IMR-90 (cell line): Measurements from ENCODE around the gene DDIAS. TPM values are rescaled to one million over a fixed set of nuclear protein-coding genes. Genes with fewer than 3 reads are reported as not detected.

ENCODE experiments used
- ATAC-seq: fragments of 200-7000 bp; cut with Tn5 transposase; 2 replicates; pipeline ENCODE4 v1.9.1; 2020; ENCODE audit warnings: low read depth, mild to moderate bottlenecking, moderate library complexity
- BruUV-seq: library from RNA; stranded (reverse); fragments of 400-500 nt; replicated peaks from 2 replicates; lab custom pipeline; 2021; lab: Mats Ljungman, UMichigan
- CTCF ChIA-PET: fragments of 300-600 bp; formaldehyde crosslinking; extraction: SDS; loops from one replicate; lab custom pipeline; 2021; ENCODE audit warnings: antibody characterized with exemption; lab: Yijun Ruan, JAX
- POLR2A ChIA-PET: fragments of 300-600 bp; sonication (Branson Sonifier 250); formaldehyde crosslinking; loops from one replicate; lab custom pipeline; 2022; ENCODE audit warnings: antibody characterized with exemption; ENCODE audit not compliant: unreplicated experiment; lab: Charles Lee
- DNase-seq: peaks from one replicate; pipeline ENCODE4 v3.0.0; 2013
- H2AFZ ChIP-seq: replicated peaks from 2 replicates; pipeline ENCODE3; 2013; ENCODE audit warnings: low read length, mild to moderate bottlenecking; ENCODE audit not compliant: poor library complexity
- H2AK5ac ChIP-seq: 2 replicates; pipeline ENCODE4 v1.6.1; 2013; ENCODE audit warnings: low read depth, low read length, inconsistent platforms
- H2AK9ac ChIP-seq: replicated peaks from 2 replicates; pipeline ENCODE3; 2013; ENCODE audit warnings: mild to moderate bottlenecking, low read depth, low read length, moderate library complexity; ENCODE audit not compliant: poor library complexity
- H2BK120ac ChIP-seq: 2 replicates; pipeline ENCODE4 v1.6.1; 2013; ENCODE audit warnings: low read depth, low read length, inconsistent platforms
- H2BK15ac ChIP-seq: 3 replicates; pipeline ENCODE4 v1.6.1; 2013; ENCODE audit warnings: low read depth, low read length, inconsistent platforms
- H2BK20ac ChIP-seq: 2 replicates; pipeline ENCODE4 v1.6.1; 2013; ENCODE audit warnings: low read depth, mild to moderate bottlenecking, inconsistent platforms, low read length, moderate library complexity
- H2BK5ac ChIP-seq: 2 replicates; pipeline ENCODE4 v1.6.1; 2013; ENCODE audit warnings: mild to moderate bottlenecking, low read depth, low read length, inconsistent platforms; ENCODE audit not compliant: poor library complexity, severe bottlenecking
- H3K14ac ChIP-seq: replicated peaks from 2 replicates; pipeline ENCODE4 v1.6.1; 2013; ENCODE audit warnings: low read depth, low read length, inconsistent platforms
- H3K18ac ChIP-seq: 2 replicates; pipeline ENCODE4 v1.6.1; 2013; ENCODE audit warnings: low read depth, low read length, control low read depth
- H3K23ac ChIP-seq: 2 replicates; pipeline ENCODE4 v1.6.1; 2013; ENCODE audit warnings: low read depth, low read length, inconsistent platforms
- H3K27ac ChIP-seq: 2 replicates; pipeline ENCODE4 v1.5.1; 2013; ENCODE audit warnings: mild to moderate bottlenecking, control low read depth, low read length; ENCODE audit not compliant: insufficient read depth
- H3K27me3 ChIP-seq: 2 replicates; pipeline ENCODE4 v1.6.1; 2013; ENCODE audit warnings: low read length; ENCODE audit not compliant: control insufficient read depth, insufficient read depth
- H3K36me3 ChIP-seq: 2 replicates; pipeline ENCODE4 v1.6.1; 2013; ENCODE audit warnings: low read length, mixed read lengths; ENCODE audit not compliant: control insufficient read depth, insufficient read depth
- H3K4ac ChIP-seq: 2 replicates; pipeline ENCODE4 v1.6.1; 2013; ENCODE audit warnings: low read depth, low read length, inconsistent platforms
- H3K4me1 ChIP-seq: 2 replicates; pipeline ENCODE4 v1.6.1; 2013; ENCODE audit warnings: low read length, mixed read lengths; ENCODE audit not compliant: control insufficient read depth, insufficient read depth
- H3K4me2 ChIP-seq: 2 replicates; pipeline ENCODE4 v1.6.1; 2013; ENCODE audit warnings: low read depth, mild to moderate bottlenecking, control low read depth, low read length, moderate library complexity
- H3K4me3 ChIP-seq: 2 replicates; pipeline ENCODE4 v1.5.1; 2013; ENCODE audit warnings: low read depth, mild to moderate bottlenecking, control low read depth, low read length, moderate library complexity; ENCODE audit not compliant: insufficient read depth
- H3K56ac ChIP-seq: 2 replicates; pipeline ENCODE4 v1.6.1; 2013; ENCODE audit warnings: low read length, inconsistent platforms; ENCODE audit not compliant: insufficient read depth; ENCODE audit errors: extremely low read depth
- H3K79me1 ChIP-seq, 2 experiments: 2 replicates each; pipeline ENCODE4 v1.6.1; 2013; ENCODE audit warnings: low read length in 2 of 2, inconsistent platforms in 1 of 2, low read depth in 1 of 2
- H3K9ac ChIP-seq: 2 replicates; pipeline ENCODE4 v1.6.1; 2013; ENCODE audit warnings: low read depth, low read length, control low read depth
- H3K9me1 ChIP-seq: 2 replicates; pipeline ENCODE4 v1.6.1; 2013; ENCODE audit warnings: low read length, inconsistent platforms; ENCODE audit not compliant: insufficient read depth
- H3K9me3 ChIP-seq: 2 replicates; pipeline ENCODE4 v1.6.1; 2013; ENCODE audit warnings: low read length; ENCODE audit not compliant: control insufficient read depth, insufficient read depth
- H4K20me1 ChIP-seq: 2 replicates; pipeline ENCODE4 v1.6.1; 2013; ENCODE audit warnings: low read length, inconsistent platforms; ENCODE audit not compliant: insufficient read depth
- H4K5ac ChIP-seq: 2 replicates; pipeline ENCODE4 v1.6.1; 2013; ENCODE audit warnings: mild to moderate bottlenecking, low read depth, low read length, control low read depth
- H4K8ac ChIP-seq, 2 experiments: 2 replicates each; pipeline ENCODE4 v1.6.1; 2013; ENCODE audit warnings: low read depth in 2 of 2, low read length in 2 of 2, control low read depth in 1 of 2, inconsistent platforms in 1 of 2
- H4K91ac ChIP-seq: 2 replicates; pipeline ENCODE4 v1.6.1; 2013; ENCODE audit warnings: low read depth, low read length, inconsistent platforms; ENCODE audit not compliant: insufficient read depth
- CHD1 ChIP-seq: IDR thresholded peaks from 2 replicates; pipeline ENCODE4 v1.6.1; 2012; ENCODE audit warnings: low read depth, low read length, improper control_type of control experiment
- FOS ChIP-seq: fragments of 150-350 bp; IDR thresholded peaks from 2 replicates; pipeline ENCODE4 v1.6.1; 2016; ENCODE audit warnings: low read depth, low read length
- MAZ ChIP-seq: IDR thresholded peaks from 2 replicates; pipeline ENCODE4 v1.6.1; 2012; ENCODE audit warnings: low read depth, mild to moderate bottlenecking, low read length, improper control_type of control experiment, moderate library complexity, borderline replicate concordance
- MXI1 ChIP-seq: IDR thresholded peaks from 2 replicates; pipeline ENCODE4 v1.6.1; 2012; ENCODE audit warnings: low read depth, mild to moderate bottlenecking, low read length, moderate library complexity, borderline replicate concordance
- NFE2L2 ChIP-seq: fragments of 150-350 bp; IDR thresholded peaks from 2 replicates; pipeline ENCODE4 v1.6.1; 2016; ENCODE audit warnings: low read depth, mild to moderate bottlenecking, low read length
- RFX5 ChIP-seq: IDR thresholded peaks from 2 replicates; pipeline ENCODE4 v1.8.0; 2012; ENCODE audit warnings: low read depth, mild to moderate bottlenecking, low read length, moderate library complexity
- WGBS, 2 experiments: methylation state at CpG; one replicate each; pipeline versions ENCODE4 v1.1.5 to v1.1.7; 2013; ENCODE audit warnings: missing lambda C conversion rate in 2 of 2; ENCODE audit not compliant: insufficient read length in 1 of 2; ENCODE audit errors: extremely low coverage in 2 of 2; 5-methylcytosine and 5-hydroxymethylcytosine counted together
- dilution Hi-C: fragments of 300-500 bp; cut with HindIII; formaldehyde crosslinking; loops from one replicate; pipeline ENCODE4 v1.14.3; 2018; ENCODE audit warnings: low sequenced_read_pairs; ENCODE audit not compliant: unreplicated experiment
- in situ Hi-C: fragments of 300-500 bp; cut with MboI; formaldehyde crosslinking; loops from 3 replicates; pipeline ENCODE4 v1.14.3; 2019; ENCODE audit warnings: low sequenced_read_pairs, inconsistent platforms, mixed read lengths
- intact Hi-C: fragments of 100-400 bp; cut with micrococcal nuclease; formaldehyde crosslinking; loops from 2 replicates; pipeline ENCODE4 v1.10.0; 2022
- polyA plus RNA-seq, 3 experiments: library from polyadenylated mRNA; depleted of rRNA; stranded (reverse); fragments of >200 nt; gene quantifications; 2 replicates each; pipeline ENCODE4 v1.2.3, GENCODE V29; 2012; ENCODE audit warnings: low replicate concordance in 1 of 3
- total RNA-seq: library from RNA; depleted of rRNA; stranded (reverse); fragments of >200 nt; gene quantifications from 2 replicates; pipeline ENCODE4 v1.2.3, GENCODE V29; 2012
- TF ChIP-seq, protein P1 (sequence below): fragments of 150-350 bp; IDR thresholded peaks from 2 replicates; pipeline ENCODE4 v1.6.1; 2016; ENCODE audit warnings: low read depth, mild to moderate bottlenecking, low read length, moderate library complexity, borderline replicate concordance

The DDIAS gene
- total and polyA plus RNA-seq, 2 of the 4 experiments (the other 2 are of a cell fraction), result 4.3 to 15.8 TPM

- Histone ChIP-seq H3K79me1 (no peaks in the 10 kb centered on the region; a peak in 1 of 4 replicates), H2AK9ac (no peak overlapping the region), H3K23ac (no peak overlapping the region), H3K9me1 (no peaks in the 10 kb centered on the region), H3K18ac (no peak overlapping the region), H3K4me3 (no peak overlapping the region), H3K14ac (no peak overlapping the region), H3K4me1 (peaks cover 3% of the 10 kb centered on the region), H4K5ac (no peak overlapping the region), H3K36me3 (peaks cover 6% of the 10 kb centered on the region), H4K8ac (no peak overlapping the region), H4K20me1 (no peaks in the 10 kb centered on the region), H2BK20ac (no peak overlapping the region), H3K9ac (no peak overlapping the region), H2AK5ac (no peak overlapping the region), H2BK120ac (0 out of 2 replicates have a peak overlapping the region, but pooled peaks have one; percentile 0), H3K9me3 (no peaks in the 10 kb centered on the region), H2AFZ (no peak overlapping the region), H4K91ac (no peak overlapping the region), H2BK15ac (no peak overlapping the region), H3K56ac (no peak overlapping the region), H3K27ac (no peak overlapping the region), H3K4ac (no peak overlapping the region), H2BK5ac (peak overlapping the region; percentile 53), H3K4me2 (no peak overlapping the region), H3K27me3 (no peaks in the 10 kb centered on the region)
- in situ Hi-C loops, result no loop called here
- CTCF ChIA-PET, result interaction anchor here (0.7 to 1.2 kb wide), 2 partner anchors 23 to 81 kb away, joined by 4 to 6 read pairs; no protein-coding TSS in a partner anchor
- no peak for TF ChIP-seq MAZ
- no peak for TF ChIP-seq MXI1
- TF ChIP-seq NFE2L2, result no peak
- TF ChIP-seq, protein P1, sequence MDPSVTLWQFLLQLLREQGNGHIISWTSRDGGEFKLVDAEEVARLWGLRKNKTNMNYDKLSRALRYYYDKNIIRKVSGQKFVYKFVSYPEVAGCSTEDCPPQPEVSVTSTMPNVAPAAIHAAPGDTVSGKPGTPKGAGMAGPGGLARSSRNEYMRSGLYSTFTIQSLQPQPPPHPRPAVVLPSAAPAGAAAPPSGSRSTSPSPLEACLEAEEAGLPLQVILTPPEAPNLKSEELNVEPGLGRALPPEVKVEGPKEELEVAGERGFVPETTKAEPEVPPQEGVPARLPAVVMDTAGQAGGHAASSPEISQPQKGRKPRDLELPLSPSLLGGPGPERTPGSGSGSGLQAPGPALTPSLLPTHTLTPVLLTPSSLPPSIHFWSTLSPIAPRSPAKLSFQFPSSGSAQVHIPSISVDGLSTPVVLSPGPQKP, result no peak
- TF ChIP-seq CHD1, result no peak
- peak; percentile 57; the same call in 1 of the 2 replicates for TF ChIP-seq FOS
- TF ChIP-seq RFX5, result no peak
- dilution Hi-C loops, result no loop called here
- POLR2A ChIA-PET, result no interaction called here
- WGBS, 2 experiments, result 100% methylated on average over 1 of the region's 6 CpGs; no CpG with 5 or more reads in 1 of the 2 experiments
- intact Hi-C loops, result loop anchor here (1.0 to 5.0 kb wide), 2 partner anchors 74 to 179 kb away; partner anchors contain the start of gene PCF11
- BruUV-seq, result no TSS peak
- peak; percentile 62 for ATAC-seq
- DNase-seq, result peak; percentile 90
Measured at GRCh38 chr11:82978422-82979099, 77.0 kb downstream of the DDIAS start.
